Peyer's patch (tissue), 4 donors: ENCODE results near the gene CTNNA1.

Experiments used
- POLR2A ChIP-seq, 2 donors: fragments of 450-650 bp; IDR thresholded peaks; one replicate each; pipeline ENCODE4 v1.5.1; 2017; ENCODE audit warnings: antibody characterized with exemption in 2 of 2, mild to moderate bottlenecking in 2 of 2, moderate library complexity in 2 of 2
- TF ChIP-seq, protein P1 (sequence below), 6 experiments: fragments of 450-650 bp in 4 of 6; fragments of 200-600 bp in 2 of 6; sonication (generic) in 1 of 6; IDR thresholded peaks; one replicate each; pipeline ENCODE4 v1.5.1; 2017 to 2019; ENCODE audit warnings: antibody characterized with exemption in 6 of 6, mild to moderate bottlenecking in 3 of 6, moderate library complexity in 1 of 6

DNA sequence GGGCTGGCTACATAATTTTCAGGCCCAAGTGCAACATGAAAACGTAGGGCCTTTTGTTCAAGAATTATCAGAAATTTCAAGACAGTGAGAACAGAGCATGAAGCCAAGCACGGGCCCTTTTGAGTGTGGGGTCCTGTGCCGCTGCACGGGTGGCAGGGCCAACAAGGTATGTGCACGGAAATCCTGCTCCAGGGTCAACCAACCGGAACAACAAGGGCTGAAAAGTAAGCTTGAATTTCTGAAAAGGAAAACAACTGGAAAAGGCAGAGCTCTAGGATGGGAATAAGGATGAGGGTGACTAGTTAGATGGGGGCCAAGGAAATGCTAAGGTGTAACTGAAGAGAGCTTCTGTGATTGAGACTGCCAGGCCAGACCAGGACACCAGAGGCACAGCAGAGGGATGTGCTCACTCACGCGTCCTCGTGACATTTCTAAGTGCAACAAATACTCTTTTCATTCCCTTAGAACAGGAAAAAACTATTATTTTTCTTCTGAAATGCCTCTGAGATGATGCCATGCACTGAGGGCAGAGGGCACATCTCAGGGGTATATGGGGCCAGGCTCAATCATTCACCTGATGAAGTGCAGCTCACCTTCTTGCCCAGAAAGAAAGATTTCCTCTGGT lies 202.6 kb downstream of the CTNNA1 start:
- TF ChIP-seq, protein P1, sequence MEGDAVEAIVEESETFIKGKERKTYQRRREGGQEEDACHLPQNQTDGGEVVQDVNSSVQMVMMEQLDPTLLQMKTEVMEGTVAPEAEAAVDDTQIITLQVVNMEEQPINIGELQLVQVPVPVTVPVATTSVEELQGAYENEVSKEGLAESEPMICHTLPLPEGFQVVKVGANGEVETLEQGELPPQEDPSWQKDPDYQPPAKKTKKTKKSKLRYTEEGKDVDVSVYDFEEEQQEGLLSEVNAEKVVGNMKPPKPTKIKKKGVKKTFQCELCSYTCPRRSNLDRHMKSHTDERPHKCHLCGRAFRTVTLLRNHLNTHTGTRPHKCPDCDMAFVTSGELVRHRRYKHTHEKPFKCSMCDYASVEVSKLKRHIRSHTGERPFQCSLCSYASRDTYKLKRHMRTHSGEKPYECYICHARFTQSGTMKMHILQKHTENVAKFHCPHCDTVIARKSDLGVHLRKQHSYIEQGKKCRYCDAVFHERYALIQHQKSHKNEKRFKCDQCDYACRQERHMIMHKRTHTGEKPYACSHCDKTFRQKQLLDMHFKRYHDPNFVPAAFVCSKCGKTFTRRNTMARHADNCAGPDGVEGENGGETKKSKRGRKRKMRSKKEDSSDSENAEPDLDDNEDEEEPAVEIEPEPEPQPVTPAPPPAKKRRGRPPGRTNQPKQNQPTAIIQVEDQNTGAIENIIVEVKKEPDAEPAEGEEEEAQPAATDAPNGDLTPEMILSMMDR (IDR thresholded peaks at IDR 0.05), result no peak
- no peak for TF ChIP-seq POLR2A (IDR thresholded peaks at IDR 0.05)
